HG03025 (cell line): ENCODE results near the gene SASH1.

Source experiments
- ATAC-seq: cut with Tn5 transposase; IDR thresholded peaks from one replicate; pipeline ENCODE4 v1.9.1; 2021; ENCODE audit warnings: mild to moderate bottlenecking, moderate library complexity; ENCODE audit not compliant: unreplicated experiment, low FRiP score

SASH1 gene

GRCh38 chr6:148342350-148343046 lies at the start of gene SASH1:
SASH1 (plus strand) TSS chr6:148342838; CDS start chr6:148343068, 230 bp downstream.
- no peak for ATAC-seq

- no peak for ATAC-seq
Measured at GRCh38 chr6:148293181-148293995, 49.2 kb upstream of the SASH1 start.

- ATAC-seq: no peak
Measured at GRCh38 chr6:148294059-148294458, 48.6 kb upstream of the SASH1 start.

- ATAC-seq: no peak
Measured at GRCh38 chr6:148295261-148295887, 47.3 kb upstream of the SASH1 start.

GRCh38 chr6:148296771-148297170 lies 45.9 kb upstream of the SASH1 start:
- ATAC-seq: no peak

GRCh38 chr6:148298683-148299082 lies 44.0 kb upstream of the SASH1 start:
- ATAC-seq: no peak

- no peak for ATAC-seq
Measured at GRCh38 chr6:148303616-148304015, 39.0 kb upstream of the SASH1 start.

- no peak for ATAC-seq
Measured at GRCh38 chr6:148304976-148305375, 37.7 kb upstream of the SASH1 start.

- ATAC-seq: no peak
Measured at GRCh38 chr6:148306286-148306685, 36.4 kb upstream of the SASH1 start.

GRCh38 chr6:148307405-148307804 lies 35.2 kb upstream of the SASH1 start:
- ATAC-seq: no peak

GRCh38 chr6:148309301-148309700 lies 33.3 kb upstream of the SASH1 start:
- no peak for ATAC-seq

GRCh38 chr6:148311966-148312669 lies 30.5 kb upstream of the SASH1 start:
- no peak for ATAC-seq

- ATAC-seq: no peak
Measured at GRCh38 chr6:148313488-148313887, 29.1 kb upstream of the SASH1 start.

- no peak for ATAC-seq
Measured at GRCh38 chr6:148316308-148316707, 26.3 kb upstream of the SASH1 start.

- no peak for ATAC-seq
Measured at GRCh38 chr6:148317051-148317450, 25.6 kb upstream of the SASH1 start.

GRCh38 chr6:148317739-148318138 lies 24.9 kb upstream of the SASH1 start:
- no peak for ATAC-seq

GRCh38 chr6:148322704-148323103 lies 19.9 kb upstream of the SASH1 start:
- ATAC-seq: no peak

- no peak for ATAC-seq
Measured at GRCh38 chr6:148323344-148323743, 19.3 kb upstream of the SASH1 start.

- ATAC-seq: no peak
Measured at GRCh38 chr6:148324297-148324985, 18.2 kb upstream of the SASH1 start.
